HG02970 (cell line): ENCODE results near the gene PWWP2B.

ENCODE experiments used
- ATAC-seq: cut with Tn5 transposase; IDR thresholded peaks from one replicate; pipeline ENCODE4 v1.9.1; 2021; ENCODE audit warnings: mild to moderate bottlenecking, moderate library complexity, moderate number of reproducible peaks; ENCODE audit not compliant: unreplicated experiment, low FRiP score

The PWWP2B gene

DNA sequence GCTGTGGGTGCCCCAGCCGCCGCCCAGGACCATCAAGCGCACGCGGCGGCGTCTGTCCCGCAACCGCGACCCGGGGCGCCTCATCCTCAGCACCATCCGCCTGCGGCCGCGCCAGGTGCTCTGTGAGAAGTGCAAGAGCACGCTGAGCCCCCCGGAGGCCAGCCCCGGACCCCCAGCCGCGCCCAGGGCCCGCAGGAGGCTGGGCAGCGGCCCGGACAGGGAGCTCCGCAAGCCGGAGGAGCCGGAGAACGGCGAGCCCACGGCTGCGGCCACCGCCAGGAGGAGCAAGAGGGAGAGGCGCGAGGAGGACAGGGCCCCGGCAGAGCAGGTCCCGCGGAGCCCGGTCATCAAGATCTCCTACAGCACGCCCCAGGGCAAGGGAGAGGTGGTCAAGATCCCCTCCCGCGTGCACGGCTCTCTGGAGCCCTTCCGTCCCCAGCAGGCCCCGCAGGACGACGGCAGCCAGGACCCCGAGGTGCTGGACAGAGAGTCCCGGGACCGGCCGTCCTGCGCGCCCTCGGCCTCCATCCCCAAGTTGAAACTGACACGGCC lies 8.0 kb downstream of the PWWP2B start:
- no peak for ATAC-seq

DNA sequence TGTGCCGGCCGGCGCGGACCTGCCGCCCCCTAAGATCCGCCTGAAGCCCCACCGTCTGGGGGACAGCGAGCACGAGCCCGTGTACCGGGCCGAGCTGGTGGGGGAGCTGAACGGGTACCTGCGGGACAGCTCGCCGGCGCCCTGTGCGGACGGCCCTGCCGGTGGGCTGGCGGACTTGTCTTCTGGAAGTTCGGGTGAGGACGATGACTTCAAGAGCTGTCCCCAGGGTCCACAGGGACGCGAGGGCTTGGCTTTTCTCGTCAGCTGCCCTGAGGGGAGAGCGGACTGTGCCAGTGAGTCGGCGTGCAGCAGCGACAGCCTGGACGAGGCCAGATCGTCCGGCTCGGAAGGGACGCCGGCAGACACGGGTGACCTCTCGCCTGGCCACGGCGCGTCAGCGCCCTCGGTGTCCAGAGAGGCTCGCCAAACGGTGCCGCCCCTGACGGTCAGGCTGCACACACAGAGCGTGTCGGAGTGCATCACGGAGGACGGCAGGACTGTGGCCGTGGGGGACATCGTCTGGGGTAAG lies 8.5 kb downstream of the PWWP2B start:
- no peak for ATAC-seq

DNA sequence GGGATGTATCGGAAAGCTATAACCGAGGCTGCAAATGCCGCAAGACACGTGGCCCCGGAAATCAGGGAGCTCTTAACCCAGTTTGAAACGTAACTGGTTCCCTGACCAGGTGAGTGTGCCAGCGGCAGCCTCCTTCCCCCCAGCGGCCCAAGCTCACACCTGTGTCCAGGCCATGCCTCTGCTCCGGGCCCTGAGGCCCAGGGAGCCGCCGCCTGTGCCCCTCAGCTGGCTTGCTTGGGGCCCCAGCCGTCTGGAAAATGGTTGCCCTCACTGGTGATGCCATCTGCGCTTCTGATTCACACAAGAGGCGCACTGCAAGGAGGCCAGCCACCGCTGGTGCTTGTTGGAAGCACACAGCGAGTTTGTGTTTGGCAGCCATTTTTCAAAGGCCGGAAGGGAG lies 9.2 kb downstream of the PWWP2B start:
- ATAC-seq, result no peak

DNA sequence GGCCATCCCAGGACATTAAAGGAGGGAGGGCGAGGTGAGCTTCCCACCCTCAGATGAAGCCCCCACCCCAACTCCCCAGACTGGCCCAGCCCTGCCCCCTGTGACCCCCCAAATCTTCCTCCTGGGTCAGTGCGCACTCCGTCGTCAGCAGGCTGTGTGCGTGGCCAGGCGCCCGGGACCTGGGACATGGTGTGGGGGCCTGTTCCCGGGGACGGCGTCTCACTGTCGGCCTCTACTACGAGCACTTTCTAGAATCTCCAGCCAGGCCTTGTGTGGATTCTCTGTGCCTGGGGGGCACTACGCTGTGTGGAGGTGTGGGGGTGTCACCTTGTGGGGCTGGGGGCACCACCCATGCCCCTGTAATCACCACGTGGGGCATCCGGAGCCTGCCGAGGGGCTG lies 9.8 kb downstream of the PWWP2B start:
- no peak for ATAC-seq

DNA sequence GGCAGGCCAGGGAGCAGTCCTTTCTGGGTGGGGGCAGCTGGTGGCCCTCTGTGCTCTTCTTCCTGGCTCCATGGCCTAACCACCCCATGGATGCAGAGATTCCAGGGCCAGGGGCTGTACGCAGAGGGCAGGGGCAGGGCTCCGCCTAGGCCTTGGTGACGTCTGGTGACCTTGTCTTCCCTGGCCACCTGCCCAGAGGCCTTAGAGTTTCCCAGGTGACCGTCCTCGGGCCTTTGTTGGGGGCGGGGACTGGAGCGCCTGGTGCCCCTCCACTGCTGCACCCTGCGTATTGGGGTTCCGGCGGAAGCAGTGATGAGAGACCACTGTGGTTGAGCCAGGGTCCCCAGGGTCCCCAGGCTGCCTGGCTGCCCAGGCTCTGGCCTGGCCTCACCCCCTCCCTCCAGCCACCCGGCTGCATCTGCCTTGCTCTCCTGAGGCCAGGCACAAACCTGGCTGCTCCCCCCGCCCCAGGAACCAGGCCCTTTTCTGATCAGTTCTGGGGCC lies 10.3 kb downstream of the PWWP2B start:
- no peak for ATAC-seq

DNA sequence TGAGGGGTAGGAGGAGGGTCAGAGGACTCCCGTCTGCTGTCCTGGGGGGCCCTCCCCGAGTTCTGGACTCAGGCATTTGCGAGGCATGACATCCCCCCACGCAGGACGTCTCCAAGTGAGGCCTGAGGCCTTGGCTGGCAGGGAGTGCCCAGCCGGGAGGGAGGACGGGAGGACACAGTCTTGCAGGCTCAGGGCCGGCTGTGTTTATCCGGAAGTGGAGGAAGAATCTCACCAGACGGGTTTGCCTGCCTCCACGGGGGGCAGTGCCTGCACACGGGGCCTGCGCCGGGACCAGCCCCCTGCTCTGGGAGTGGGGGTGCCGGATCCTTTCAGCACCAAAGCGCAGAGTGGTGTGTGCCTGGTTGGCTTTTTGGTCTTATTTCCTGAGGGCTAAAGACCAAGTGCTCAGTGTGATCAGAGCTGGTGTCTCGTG lies 10.9 kb downstream of the PWWP2B start:
- no peak for ATAC-seq

DNA sequence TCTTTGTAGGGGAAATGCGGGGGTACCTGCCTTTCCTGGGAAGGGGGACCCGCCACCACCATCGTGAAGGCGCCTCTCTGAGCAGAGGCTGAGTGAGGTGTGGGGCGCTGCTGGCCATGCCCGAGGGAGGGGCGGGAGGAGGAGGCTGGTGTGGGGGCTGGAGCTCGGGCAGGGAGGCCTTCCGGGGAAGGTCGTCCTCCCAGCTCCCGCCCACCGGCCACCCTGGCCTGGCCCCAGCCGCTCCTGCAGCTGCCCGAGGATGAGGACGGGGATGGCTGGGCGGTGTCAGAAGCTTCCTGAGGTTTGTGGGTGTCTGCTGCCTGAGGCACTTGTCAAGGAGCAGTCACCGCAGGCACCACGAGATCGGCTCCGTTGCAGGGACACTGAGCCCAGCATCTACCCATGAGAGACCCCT lies 11.4 kb downstream of the PWWP2B start:
- no peak for ATAC-seq

DNA sequence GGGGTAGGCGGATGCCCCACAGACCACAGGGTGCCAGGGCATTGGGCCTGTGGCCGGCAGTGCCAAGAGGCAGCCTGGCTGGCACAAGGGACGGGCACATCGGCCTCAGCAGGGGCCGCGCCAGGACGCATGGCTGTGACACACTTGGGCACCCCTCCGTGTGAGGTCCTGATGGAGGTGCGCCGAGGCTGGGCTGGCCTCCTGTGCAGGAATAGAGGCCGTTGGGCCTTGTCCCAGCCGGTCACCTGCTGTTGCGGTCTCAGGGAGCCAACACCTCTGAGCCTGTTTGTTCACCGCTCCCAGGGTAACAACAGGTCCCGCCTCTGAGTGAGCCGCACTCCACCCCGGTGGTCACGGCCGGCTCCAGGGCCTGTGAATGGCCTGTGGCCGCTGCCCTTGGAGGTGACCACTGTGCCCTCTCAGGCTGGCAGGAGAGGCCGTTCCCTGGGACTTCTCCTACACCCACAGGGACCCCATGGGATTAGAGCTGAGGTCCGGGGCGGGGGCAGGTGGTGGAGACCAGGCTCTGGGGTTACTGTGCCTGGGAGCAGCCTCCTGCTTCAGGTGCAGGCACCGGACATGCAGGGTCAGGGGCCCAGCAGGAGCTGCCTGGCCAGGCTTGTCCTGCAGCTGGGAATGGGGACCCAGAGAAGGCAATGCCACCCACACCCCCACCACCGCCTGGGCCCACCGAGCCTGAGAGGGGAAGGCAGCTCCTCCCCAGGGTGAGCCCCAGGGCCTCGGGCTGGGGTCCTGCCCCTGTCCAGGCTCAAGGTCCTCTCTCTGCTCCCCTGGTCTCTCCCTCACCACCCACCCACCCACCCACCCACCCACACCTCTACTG lies 12.0 kb downstream of the PWWP2B start:
- ATAC-seq, result no peak

DNA sequence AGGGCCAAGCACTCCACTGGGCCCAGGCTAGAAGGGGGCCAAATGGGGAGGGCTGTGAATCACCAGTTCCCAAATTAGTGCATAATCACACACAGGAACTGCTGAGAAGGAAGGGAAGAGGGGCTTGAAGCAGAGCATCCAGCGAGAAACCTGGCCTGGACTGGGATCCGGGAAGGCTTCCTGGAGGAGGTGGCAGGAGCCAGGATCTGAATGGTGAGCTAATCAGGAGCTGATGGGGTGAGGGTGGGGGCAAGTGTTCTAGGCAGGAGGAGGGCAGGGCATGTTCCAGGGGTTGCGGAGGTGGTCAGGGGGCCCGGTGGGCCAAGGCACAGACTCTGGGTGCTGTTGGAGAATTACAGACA lies 12.6 kb downstream of the PWWP2B start:
- ATAC-seq, result no peak

DNA sequence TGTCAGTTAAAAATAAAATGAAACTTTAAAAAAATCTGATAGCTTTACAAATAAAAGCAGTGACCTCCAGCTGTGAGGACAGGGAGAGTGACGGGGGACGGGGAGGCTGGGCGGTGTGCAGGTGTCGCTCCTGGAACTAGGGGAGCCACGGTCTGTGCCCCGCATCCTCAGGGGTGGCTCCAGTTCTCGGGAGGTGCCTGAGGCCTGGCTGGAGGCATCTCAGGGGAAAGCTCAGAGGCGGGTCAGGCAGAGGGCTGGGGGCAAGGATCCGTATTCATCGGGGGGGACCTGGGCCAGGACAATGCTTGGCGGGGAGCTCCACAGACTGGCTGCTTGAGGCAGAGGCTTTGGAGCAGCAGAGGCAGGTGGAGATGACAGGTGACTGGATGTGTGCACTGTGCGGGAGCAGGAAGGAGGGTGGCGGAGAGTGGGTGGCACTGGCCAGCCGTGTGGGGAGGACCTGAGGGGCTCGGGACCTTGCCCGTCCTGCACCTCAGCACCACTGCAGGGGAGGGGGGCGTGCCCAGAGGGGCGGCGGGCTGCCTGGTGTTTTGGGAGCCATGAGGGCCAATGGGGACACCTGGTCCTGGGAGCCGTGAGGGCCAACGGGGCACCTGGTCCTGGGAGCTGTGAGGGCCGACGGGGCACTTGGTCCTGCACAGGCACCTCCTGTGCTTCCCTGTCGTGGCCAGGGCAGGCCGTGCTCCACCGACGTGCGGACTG lies 13.2 kb downstream of the PWWP2B start:
- no peak for ATAC-seq

DNA sequence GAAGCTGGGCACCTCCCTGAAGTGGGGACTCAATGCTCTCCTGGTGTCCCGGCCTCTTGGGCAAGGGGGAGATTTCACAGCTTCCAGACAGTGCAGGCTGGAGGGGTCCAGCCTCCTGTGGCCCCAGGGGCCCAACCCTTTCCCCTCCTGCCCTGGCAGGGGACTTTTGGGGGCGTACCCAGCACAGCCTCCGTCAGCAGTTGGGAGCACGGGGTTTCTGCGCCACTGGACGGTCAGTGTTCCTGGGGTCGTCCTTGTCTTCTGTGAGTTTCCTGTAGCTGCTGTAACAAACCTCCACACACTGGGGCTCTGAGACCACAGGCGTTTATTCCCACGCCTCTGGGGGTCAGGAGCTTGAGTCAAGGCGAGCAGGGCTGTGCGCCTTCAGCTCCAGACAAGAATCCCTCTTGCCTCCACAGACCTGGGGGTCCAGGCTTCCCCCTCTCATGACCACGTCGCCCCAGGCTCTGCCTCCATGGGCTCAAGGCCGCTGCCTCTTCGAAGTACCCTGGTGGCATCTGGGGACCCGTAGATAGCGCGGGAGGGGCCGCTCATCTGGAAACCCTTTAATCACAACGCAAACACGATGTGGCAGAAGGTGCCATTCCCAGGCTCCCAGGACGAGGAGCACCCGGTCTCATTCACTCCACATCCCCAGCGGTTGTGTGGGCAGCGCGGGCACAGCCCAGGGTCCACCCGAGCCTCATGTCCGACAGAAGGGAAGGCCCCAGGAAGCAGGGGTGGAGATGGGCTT lies 14.0 kb downstream of the PWWP2B start:
- no peak for ATAC-seq

DNA sequence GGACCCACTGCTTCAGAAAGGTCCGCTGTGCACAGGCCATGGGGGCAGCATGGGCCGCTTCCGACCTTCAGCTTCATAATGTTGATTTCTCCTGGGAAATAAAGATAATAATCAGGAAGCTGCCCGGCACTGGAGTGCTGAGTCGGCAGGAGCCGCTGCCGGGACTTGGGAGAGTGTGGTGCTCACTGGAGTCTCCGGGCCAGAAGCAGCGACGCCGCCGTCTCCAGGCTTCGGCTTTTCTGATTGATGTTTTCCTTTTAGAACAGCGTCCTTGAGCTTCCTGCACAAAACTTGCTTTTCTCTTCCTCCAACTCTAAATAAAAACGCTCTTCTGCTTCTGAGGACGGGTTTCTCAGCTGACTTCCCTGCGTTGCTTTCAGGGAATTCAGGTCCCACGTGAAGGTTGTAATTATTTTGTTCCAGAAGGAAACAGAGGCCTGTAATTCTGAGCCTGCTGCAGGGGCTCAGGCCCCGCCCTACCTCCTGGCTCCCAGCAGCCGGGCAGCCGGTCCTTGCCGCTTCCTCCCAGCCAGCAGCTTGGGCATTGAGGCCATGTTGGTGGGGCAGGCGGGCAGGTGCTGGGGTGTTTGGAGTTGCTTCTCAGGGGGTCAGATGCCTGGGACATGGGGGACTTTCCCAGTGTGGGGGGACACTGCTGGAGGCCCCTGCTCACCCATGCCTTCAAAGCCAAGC lies 14.7 kb downstream of the PWWP2B start:
- ATAC-seq, result no peak

DNA sequence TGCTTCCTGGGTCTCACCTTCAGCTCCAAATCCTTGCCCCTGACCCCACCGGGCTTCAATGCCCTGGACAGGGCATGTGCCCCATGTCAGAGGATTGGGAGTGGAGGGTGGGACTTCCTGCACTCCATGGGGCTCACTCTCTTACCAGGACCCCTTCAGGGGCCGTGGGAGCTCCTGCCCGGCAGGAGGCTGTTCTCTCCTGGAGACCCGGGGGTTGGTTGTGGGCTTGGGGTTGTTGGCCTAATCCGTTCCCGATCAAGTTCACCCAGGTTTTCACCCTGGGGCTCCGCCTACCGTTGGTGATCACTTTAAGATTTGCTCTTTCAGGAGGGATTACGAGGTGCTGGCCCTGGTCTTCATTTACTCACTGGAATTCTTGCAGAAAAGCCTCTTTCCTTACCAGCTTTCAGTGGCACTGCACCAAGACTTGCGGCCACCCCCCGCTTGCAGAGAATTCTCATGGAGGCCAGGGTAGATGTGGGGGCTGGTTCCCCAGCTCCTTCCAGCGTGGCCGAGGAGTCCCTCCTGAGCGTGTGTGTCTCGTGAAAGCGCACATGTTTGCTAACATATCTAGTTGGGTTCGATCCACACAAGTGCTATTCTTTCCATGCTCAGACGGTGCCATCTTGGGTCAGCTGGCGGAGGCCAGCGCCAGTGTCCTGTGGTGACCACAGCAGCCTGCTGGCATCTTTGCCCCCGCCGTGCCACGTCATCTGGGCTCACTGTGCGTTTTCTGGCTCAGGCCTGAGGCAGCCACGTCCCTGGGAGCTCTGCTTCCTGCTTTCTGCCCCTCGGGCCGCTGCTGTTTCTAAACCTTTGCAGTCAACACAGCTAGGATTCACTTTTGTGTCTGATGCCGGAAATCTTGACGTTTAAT lies 15.6 kb downstream of the PWWP2B start:
- ATAC-seq, result no peak

DNA sequence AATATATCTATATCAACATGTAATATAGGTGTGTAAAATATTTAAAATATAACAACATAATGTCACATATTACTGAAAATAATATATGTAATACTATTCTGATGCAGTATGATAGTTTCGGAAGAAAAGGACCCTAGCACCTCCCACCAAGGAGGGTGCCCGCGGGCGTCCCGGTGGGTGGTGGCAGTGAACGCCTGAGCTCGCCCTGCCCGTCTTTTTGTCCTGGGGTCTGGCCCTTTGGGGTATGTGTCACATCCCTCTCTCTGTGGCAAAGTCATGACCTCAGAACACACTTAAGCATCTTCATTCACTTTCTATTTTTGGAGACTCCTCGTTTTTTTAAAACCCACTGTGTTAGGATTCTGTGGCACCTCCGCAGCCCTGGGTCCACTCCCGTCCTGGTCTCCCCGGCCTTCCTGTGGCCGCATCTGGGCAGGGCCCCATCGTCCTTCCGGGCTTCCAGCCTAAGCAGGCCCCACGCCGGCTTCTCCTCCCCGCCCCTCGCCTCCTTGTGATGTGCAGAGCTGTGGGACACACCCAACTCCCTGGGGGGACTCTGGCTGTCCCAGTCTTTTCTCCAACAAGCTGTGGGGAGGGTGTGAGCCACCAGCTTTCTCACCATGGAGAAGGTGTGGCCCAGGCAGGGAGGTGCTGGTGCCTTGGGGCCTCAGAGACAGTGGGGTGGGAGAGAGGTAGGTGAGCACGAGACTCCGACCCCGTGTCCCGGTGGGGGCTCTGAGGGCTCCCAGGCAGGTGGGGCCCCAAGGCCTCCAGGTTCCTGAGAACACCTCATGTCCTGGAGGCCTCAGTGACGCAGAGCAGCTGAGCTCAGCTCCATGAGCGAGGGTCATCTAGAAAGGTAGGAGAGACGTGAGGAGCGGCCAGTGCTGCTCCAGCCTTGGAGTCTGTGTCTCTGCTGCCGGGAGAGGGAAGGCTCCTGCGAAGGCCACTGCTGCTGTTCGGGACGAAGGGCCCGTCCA lies 16.5 kb downstream of the PWWP2B start:
- no peak for ATAC-seq

DNA sequence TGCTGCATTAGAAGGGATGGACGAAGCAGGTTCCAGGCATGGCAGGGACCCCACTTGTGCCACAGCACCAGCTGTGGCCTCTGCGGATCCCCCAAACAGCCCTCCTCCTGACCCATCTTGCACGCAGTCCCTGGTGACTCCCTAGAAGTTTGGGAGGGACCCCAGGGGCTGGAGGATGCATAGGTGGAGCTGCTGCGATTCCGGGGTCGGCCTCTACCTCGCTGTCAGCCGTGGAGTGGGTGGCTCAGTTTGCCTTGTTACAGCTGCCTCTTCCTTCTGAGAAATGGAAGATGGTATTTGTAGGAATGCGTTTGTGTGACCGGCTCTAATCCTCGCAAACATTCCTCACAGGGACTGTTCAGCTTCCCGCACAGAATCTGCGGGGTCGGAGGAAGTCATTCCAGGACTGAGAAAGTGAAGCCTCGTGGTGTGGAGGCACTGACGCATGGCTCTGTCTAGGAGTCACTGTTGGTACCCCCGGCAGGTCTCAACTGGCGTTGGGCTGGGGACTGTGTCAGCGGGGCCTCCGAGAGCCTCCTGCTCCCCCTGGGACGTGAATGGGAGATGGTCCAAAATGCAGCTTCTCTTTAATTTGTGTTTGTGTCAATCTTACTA lies 17.5 kb downstream of the PWWP2B start:
- ATAC-seq, result no peak

DNA sequence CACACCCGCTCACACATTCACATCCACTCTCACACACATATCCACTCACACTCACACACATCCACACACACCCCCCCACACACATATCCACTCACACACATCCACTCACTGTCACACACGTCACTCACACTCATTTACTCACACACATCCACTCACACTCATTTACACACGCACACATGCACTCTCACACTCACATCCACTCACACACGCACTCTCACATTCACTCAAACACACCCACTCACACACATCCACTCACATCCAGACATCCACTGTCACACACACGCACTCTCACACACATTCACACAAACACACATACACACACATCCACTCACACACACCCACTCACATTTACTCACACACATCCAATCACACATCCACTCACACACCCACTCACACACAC lies 18.3 kb downstream of the PWWP2B start:
- ATAC-seq, result no peak

DNA sequence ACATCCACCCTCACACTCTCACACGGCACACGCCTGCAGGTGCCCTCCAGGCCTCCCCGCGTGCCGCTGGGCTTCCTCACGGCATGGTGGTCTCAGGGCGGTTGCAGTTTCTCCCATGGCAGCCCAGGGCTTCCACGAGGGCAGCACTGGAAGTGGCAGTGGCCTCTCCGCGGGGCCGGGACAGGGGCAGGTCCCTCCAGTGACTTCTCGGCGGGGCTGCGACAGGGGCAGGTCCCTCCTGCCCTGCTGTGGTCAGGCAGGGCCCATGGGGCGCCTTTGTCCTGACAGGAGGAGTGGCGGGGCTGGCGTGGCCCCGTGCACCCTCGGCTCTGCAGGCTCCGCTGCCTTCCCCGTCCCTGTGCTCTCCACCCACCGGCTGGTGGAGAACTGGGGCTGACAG lies 19.0 kb downstream of the PWWP2B start:
- no peak for ATAC-seq
